ENCODE measurements around the gene TXNDC5. TPM values are rescaled to one million over a fixed set of nuclear protein-coding genes. Genes with fewer than 3 reads are reported as not detected.
"Not testable (repeated sequence)": the region's sequence is repeated elsewhere in the genome, so short reads cannot be mapped to it uniquely, and the experiment has no call there.

The TXNDC5 gene
- polyA plus RNA-seq, 1 donor from 2014 or later = 37.7 TPM

- Histone ChIP-seq H3F3A (ENCODE audit: insufficient read depth, low read length, poor library complexity, severe bottlenecking) (no peaks in the 10 kb centered on the region), H2AFZ (ENCODE audit: low read depth, low read length) (no peak overlapping the region), H3K9me3 (ENCODE audit: low read length) (no peaks in the 10 kb centered on the region), H3K9ac (ENCODE audit: low read length) (no peak overlapping the region), H3K4me2 (ENCODE audit: low read length) (no peak overlapping the region), H3K79me2 (replicated peaks; ENCODE audit: insufficient read depth, low read length) (no peaks in the 10 kb centered on the region), H3K9me2 (ENCODE audit: insufficient read depth, low read length) (no peaks in the 10 kb centered on the region), H3K36me3 (ENCODE audit: insufficient read depth, low read length) (no peaks in the 10 kb centered on the region), H4K20me1 (ENCODE audit: insufficient read depth) (no peaks in the 10 kb centered on the region), H3K27ac (ENCODE audit: low read length) (no peak overlapping the region), H3K4me3 (ENCODE audit: low read length) (no peak overlapping the region), H3K27me3 (ENCODE audit: insufficient read depth, low read depth, low read length) (no peaks in the 10 kb centered on the region)
- TF ChIP-seq EZH2 (IDR thresholded peaks at IDR 0.05; ENCODE audit: borderline replicate concordance, insufficient read depth, low read length, poor library complexity, severe bottlenecking) (no peak), SMC3 (conservative IDR thresholded peaks at IDR 0.05; ENCODE audit: poor library complexity) (no peak), TAF1 (IDR thresholded peaks at IDR 0.05; ENCODE audit: low read depth) (no peak), POLR2AphosphoS5 (IDR thresholded peaks at IDR 0.05) (no peak), REST (IDR thresholded peaks at IDR 0.05; ENCODE audit: borderline replicate concordance) (no peak), RAD21 (conservative IDR thresholded peaks at IDR 0.05) (no peak), EP300 (conservative IDR thresholded peaks at IDR 0.05; ENCODE audit: poor library complexity, severe bottlenecking) (no peak), MXI1 (conservative IDR thresholded peaks at IDR 0.05; ENCODE audit: poor library complexity, severe bottlenecking) (no peak), CTCF (IDR thresholded peaks at IDR 0.05; ENCODE audit: poor library complexity, severe bottlenecking) (no peak)
Observed at GRCh38 chr6:7893342-7893741, 17.2 kb downstream of the TXNDC5 start.

- H2AFZ ChIP-seq (ENCODE audit: low read depth, low read length); H3K36me3 ChIP-seq (ENCODE audit: insufficient read depth, low read length); H3F3A ChIP-seq (ENCODE audit: insufficient read depth, low read length, poor library complexity, severe bottlenecking); H4K20me1 ChIP-seq (ENCODE audit: insufficient read depth); H3K4me3 ChIP-seq (ENCODE audit: low read length); H3K27ac ChIP-seq (ENCODE audit: low read length); H3K4me2 ChIP-seq (ENCODE audit: low read length); H3K9ac ChIP-seq (ENCODE audit: low read length); H3K9me3 ChIP-seq (ENCODE audit: low read length); H3K9me2 ChIP-seq (ENCODE audit: insufficient read depth, low read length); H3K79me2 ChIP-seq (replicated peaks; ENCODE audit: insufficient read depth, low read length); H3K27me3 ChIP-seq (ENCODE audit: insufficient read depth, low read depth, low read length): not testable (repeated sequence)
Observed at GRCh38 chr6:7892367-7892766, 18.2 kb downstream of the TXNDC5 start.

All from neural cell (in vitro differentiated cells).